GOT3 (cell line): Measurements from ENCODE around the gene SCARB2.
A peak's percentile ranks its signal among the peaks of the same experiment; 100 is the strongest.

ENCODE experiments used
- DNase-seq: peaks from one replicate; lab custom pipeline; 2025; ENCODE audit warnings: mixed read lengths; lab: John Stamatoyannopoulos, UW

SCARB2 gene

DNA sequence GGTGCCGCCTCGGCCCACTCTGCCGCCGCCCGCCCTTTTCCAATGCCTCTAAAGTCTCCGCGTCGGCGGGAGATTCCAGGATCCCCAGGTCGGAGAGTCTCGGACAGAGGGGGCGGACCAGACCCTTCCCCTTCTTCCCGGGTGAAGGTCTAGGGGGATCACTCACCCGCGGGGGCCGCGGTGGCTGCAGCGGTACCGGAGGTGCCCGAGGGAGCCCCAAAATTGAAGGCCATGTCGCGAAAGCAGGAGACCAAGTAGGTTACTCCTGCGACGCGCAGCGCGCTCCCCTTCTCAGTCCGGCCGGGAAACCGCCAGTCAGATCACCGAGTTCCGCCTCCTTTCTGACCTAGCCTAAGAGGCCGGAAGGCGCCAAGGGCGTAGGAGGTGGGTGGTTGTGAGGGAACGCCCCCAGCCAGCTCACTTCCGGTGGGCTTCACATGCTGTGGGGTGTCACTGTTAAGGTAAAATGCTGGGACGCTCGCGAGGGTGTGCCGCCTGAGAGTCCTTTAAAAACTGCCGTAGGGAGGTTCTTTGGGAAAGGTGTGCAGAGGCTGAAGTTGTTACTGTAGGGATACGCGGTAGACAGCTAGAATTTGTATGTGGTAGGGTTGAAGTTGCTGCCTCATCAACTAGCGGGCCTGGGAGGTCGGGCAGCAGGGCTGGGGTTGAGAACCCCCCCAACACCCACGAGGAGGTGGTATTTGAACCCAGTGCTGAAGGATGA, 65.3 kb downstream of the SCARB2 start, which contains the start of gene NUP54:
TSS of gene NUP54 (minus strand) at position 256 of the 724 bp plus-strand sequence. CDS start at position 233, 23 bp downstream.
- DNase-seq, result peak; percentile 90

DNA sequence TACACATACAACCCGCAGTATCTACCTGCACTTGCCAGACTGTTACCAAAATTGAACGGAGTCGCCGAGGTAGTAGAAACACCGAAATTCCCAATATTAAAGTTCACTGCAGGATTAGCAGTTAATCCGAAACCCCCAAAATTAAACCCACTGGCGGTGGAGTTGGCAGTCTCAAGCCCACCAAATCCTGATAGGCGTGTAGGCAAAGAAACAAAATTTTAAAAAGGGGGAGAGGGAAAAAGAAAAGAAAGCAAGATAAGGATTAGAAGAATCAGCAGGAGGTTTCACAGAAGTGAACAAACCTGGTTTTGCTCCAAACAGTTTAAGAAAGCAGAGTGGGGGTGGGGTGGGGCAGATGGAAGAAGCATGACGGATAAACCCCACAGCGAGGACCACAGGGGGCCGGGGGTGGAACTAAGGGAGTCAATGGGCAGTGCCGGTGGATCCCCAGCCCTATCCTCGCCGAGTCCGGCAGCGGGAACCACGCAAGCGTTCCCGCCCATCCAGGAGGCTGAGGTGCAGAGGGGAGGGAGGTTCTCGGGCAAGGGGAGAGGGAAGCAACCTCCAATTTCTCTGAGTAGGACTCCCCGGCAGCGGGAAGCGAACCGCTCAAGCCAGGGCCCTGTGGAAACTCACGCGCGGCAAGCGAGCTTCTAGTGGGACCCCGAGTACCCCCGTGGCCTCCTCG, 66.0 kb downstream of the SCARB2 start:
- peak; percentile 27 for DNase-seq

DNA sequence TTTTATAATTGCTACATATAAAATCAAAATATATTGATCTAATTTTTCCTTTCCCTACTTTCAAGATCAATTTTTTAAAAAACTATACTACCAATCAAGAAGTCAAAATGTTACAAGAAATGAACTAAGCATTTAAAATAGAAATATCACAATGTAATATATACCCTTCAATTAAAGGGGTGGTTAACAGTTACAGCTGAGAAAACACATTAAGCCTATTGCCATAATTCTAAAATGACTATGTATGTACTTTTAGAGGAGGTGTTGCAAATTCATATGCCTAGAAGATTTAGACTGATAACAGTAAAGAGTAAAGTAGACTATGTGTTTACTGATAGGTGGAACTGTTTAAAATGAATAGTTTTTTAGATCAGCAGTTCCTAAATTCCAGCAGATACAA, 69.1 kb downstream of the SCARB2 start:
- no peak for DNase-seq

DNA sequence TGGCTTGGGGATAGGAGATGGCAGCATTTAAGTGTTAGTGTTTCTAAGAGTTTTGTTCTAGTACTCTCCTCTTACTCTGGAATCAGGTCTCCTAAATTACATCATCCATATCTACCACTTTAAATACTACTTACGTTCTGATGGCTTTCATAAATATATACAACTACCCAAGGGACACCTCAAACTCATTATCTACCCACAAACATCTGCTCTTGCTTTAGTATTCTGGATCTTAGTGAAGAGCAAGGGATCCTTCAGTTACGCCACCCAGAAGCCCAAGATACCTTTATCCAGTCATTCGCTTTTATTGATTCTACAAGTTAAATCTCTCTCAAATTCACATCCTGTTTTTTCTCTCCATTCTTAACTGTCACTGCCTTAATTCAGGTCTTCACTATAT, 72.4 kb downstream of the SCARB2 start:
- DNase-seq, result no peak

DNA sequence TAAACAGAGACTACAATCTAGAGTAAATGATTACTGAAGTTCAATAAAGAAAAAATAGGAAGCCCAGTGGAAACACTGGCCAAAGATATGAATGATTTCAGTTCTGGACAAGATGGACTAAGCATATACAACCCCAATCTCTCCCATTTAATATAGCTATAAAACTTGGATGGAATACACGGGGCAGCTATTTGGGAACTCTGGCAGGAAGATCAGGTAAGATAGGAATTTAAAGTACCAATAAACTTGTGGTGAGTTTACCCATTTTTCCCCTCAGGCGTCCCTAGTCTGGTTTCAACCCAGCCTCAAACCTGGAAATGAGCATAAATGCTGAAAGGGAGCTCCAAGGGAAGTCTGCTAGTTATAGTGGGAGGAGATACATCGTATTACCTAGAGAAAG, 85.9 kb downstream of the SCARB2 start:
- no peak for DNase-seq

DNA sequence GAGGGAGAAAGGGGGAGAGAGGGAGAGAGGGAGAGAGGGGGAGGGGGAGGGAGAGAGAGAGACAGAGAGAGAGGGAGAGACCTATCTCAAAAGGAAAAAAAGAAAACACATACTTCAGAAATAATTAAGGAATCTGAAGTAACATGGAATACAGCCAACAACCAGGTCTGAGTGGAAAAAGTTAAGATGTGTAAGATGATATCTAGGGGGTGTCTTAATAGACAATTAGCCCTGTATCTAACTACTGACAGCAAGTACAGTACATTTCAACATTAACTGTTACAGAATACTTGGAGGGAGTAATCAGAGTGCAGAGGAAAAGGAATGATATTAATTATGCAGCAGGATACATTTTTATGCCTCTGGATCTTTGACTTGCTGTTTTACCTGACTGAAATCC, 87.8 kb downstream of the SCARB2 start:
- no peak for DNase-seq

DNA sequence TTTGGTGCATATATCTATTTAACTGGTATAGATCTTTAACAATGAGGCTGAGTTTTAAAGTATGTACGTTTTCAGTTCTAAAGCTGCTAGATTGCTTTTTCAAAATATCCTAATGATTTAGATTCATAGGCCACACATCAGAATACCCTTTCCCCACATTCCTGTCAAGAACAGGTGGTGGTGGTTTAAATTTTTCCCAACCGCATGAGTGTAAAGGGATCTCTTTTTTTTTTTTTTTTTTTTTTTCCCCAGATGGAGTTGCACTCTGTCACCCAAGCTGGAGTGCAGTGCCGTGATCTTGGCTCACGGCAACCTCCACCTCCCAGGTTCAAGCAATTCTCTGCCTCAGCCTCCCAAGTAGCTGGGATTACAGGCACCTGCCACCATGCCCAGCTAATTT, 93.4 kb downstream of the SCARB2 start:
- no peak for DNase-seq

DNA sequence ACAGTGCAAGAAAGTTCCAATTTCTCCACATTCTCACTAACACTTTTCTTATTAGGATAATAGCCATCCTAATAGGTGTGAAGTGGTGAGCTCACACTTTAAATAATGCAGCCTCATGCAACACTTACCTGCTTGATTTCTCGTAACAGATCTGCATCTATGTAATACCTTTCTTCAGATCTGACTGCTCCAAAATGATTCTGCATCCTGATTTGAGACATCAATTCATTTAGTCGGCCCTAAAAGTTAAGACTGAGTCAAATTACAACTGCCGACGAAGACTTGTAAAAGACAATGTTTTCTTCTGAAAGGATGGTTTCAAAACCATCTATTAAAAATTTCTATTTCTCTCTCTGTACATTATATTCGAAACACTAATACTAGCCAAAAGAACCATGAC, 96.1 kb downstream of the SCARB2 start:
- no peak for DNase-seq

DNA sequence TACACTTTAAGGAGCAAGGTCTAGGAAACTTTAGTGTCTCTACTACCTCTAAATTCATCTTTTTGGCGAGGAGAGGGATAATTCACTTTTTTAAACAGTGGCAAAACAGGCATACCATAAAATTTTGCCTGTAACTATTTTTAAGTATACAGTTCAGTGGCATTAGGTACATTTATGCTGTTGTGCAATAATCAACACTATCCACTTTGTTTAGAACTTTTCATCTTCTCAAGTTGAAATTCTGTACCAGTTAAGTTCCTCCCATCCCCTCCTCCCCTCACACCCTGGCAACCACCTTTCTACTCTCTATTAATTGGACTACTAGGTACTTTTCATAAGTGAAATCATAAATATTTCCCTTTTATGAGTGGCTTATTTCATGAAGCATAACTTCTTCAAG, 96.8 kb downstream of the SCARB2 start:
- no peak for DNase-seq
